HCT116 (cell line): Measurements from ENCODE around the gene METTL6. TPM values are rescaled to one million over a fixed set of nuclear protein-coding genes. Genes with fewer than 3 reads are reported as not detected.

ENCODE experiments used
- ATAC-seq: fragments of 200-7000 bp; cut with Tn5 transposase; 2 replicates; pipeline ENCODE4 v1.9.1; 2020; ENCODE audit warnings: mild to moderate bottlenecking, moderate library complexity
- BruUV-seq: library from RNA; stranded (reverse); fragments of 400-500 nt; replicated peaks from 2 replicates; lab custom pipeline; 2021; lab: Mats Ljungman, UMichigan
- CTCF ChIA-PET: fragments of 300-600 bp; sonication (Branson Sonifier 250); formaldehyde crosslinking; loops from one replicate; lab custom pipeline; 2021; ENCODE audit warnings: antibody characterized with exemption; lab: Charles Lee
- POLR2A ChIA-PET: fragments of 300-600, 350-600 bp; sonication (Branson Sonifier 250); formaldehyde crosslinking; loops from one replicate; lab custom pipeline; 2021; ENCODE audit warnings: antibody characterized with exemption; lab: Charles Lee
- RAD21 ChIA-PET, 2 experiments: fragments of 300-600 bp; sonication (Branson Sonifier 250); formaldehyde crosslinking; loops; one replicate each; lab custom pipeline; 2023; ENCODE audit warnings: low total read pairs in 2 of 2; ENCODE audit not compliant: uncharacterized antibody in 2 of 2, unreplicated experiment in 2 of 2, low non-redundant PET in 1 of 2; lab: Charles Lee
- DNase-seq: peaks from one replicate; pipeline ENCODE4 v3.0.0-alpha.2; 2010; ENCODE audit warnings: low read depth, low spot score
- H2AFZ ChIP-seq: fragments of 200-600 bp; shearing (Covaris generic), sonication (generic); 2 replicates; pipeline ENCODE4 v1.6.1; 2017; ENCODE audit warnings: low read depth, mixed run types, mixed read lengths, antibody characterized with exemption, low read length; ENCODE audit not compliant: poor library complexity, severe bottlenecking
- H3K27ac ChIP-seq: 2 replicates; pipeline ENCODE4 v1.5.1; 2012; ENCODE audit warnings: low read depth, low read length
- H3K27me3 ChIP-seq: fragments of 200-600 bp; sonication (generic); 2 replicates; pipeline ENCODE4 v1.6.1; 2016; ENCODE audit warnings: mixed run types, low read length, mixed read lengths; ENCODE audit not compliant: insufficient read depth
- H3K36me3 ChIP-seq, 2 experiments: fragments of 200-500 bp in 1 of 2; fragments of 200-600 bp in 1 of 2; sonication (Bioruptor generic) in 1 of 2; sonication (generic) in 1 of 2; 2 replicates each; pipeline versions ENCODE4 v1.5.1 to v1.6.1; 2014 to 2016; ENCODE audit warnings: low read length in 2 of 2, inconsistent platforms in 1 of 2, mixed read lengths in 1 of 2, mixed run types in 1 of 2; ENCODE audit not compliant: insufficient read depth in 2 of 2, control insufficient read depth in 1 of 2
- H3K4me1 ChIP-seq, 2 experiments: fragments of 200-600 bp in 1 of 2; sonication (generic) in 1 of 2; 2 replicates each; pipeline versions ENCODE4 v1.5.1 to v1.6.1; 2012 to 2017; ENCODE audit warnings: low read length in 2 of 2, inconsistent platforms in 1 of 2, mild to moderate bottlenecking in 1 of 2, mixed read lengths in 1 of 2, mixed run types in 1 of 2, moderate library complexity in 1 of 2; ENCODE audit not compliant: insufficient read depth in 2 of 2, control insufficient read depth in 1 of 2
- H3K4me2 ChIP-seq: fragments of 200-600 bp; sonication (generic); 2 replicates; pipeline ENCODE4 v1.6.1; 2017; ENCODE audit warnings: mixed run types, low read length, mixed read lengths
- H3K4me3 ChIP-seq, 2 experiments: fragments of 200-600 bp in 1 of 2; sonication (generic) in 1 of 2; replicated peaks in 1 of 2; 2 replicates each; pipeline ENCODE4 v1.5.1; 2011 to 2016; ENCODE audit warnings: low read length in 2 of 2, control low read depth in 1 of 2, low read depth in 1 of 2, mild to moderate bottlenecking in 1 of 2, mixed read lengths in 1 of 2, mixed run types in 1 of 2
- H3K79me2 ChIP-seq: fragments of 200-600 bp; sonication (generic); 2 replicates; pipeline ENCODE4 v1.6.1; 2017; ENCODE audit warnings: mild to moderate bottlenecking, mixed run types, low read length, moderate library complexity, mixed read lengths; ENCODE audit not compliant: insufficient read depth
- H3K9ac ChIP-seq: fragments of 200-600 bp; sonication (generic); 2 replicates; pipeline ENCODE4 v1.6.1; 2016; ENCODE audit warnings: low read length, mixed read lengths
- H3K9me2 ChIP-seq: fragments of 200-600 bp; sonication (generic), shearing (Covaris generic); 2 replicates; pipeline ENCODE4 v1.6.1; 2017; ENCODE audit warnings: mixed run types, mild to moderate bottlenecking, moderate library complexity; ENCODE audit not compliant: insufficient read depth
- H3K9me3 ChIP-seq, 2 experiments: fragments of 200-500 bp in 1 of 2; fragments of 200-600 bp in 1 of 2; sonication (Bioruptor generic) in 1 of 2; sonication (generic) in 1 of 2; 2 replicates each; pipeline ENCODE4 v1.6.1; 2014 to 2017; ENCODE audit warnings: low read length in 2 of 2, mixed read lengths in 2 of 2, inconsistent platforms in 1 of 2, low read depth in 1 of 2, mild to moderate bottlenecking in 1 of 2, mixed run types in 1 of 2, moderate library complexity in 1 of 2; ENCODE audit not compliant: control insufficient read depth in 1 of 2, insufficient read depth in 1 of 2
- H4K20me1 ChIP-seq: fragments of 200-600 bp; sonication (generic), shearing (Covaris generic); 2 replicates; pipeline ENCODE4 v1.6.1; 2017; ENCODE audit warnings: mixed run types, mild to moderate bottlenecking, moderate library complexity; ENCODE audit not compliant: insufficient read depth
- ATF3 ChIP-seq: IDR thresholded peaks from 2 replicates; pipeline ENCODE4 v1.6.1; 2012
- CBX3 ChIP-seq: IDR thresholded peaks from 2 replicates; pipeline ENCODE4 v1.6.1; 2012; ENCODE audit warnings: low read depth
- CEBPB ChIP-seq: IDR thresholded peaks from 2 replicates; pipeline ENCODE4 v1.6.1; 2012; ENCODE audit warnings: low read depth
- EGR1 ChIP-seq: IDR thresholded peaks from 2 replicates; pipeline ENCODE4 v1.6.1; 2012; ENCODE audit warnings: low read depth
- EZH2 ChIP-seq: fragments of 200-600 bp; sonication (generic); IDR thresholded peaks from 2 replicates; pipeline ENCODE4 v1.6.1; 2017; ENCODE audit warnings: antibody characterized with exemption, mixed run types
- MAX ChIP-seq: IDR thresholded peaks from 2 replicates; pipeline ENCODE4 v1.6.1; 2012
- POLR2A ChIP-seq: IDR thresholded peaks from 2 replicates; pipeline ENCODE4 v1.7.0; 2011; ENCODE audit warnings: borderline replicate concordance; ENCODE audit not compliant: insufficient read depth, insufficient read length; ENCODE audit errors: extremely low read depth
- POLR2AphosphoS5 ChIP-seq: IDR thresholded peaks from 2 replicates; pipeline ENCODE4 v1.6.1; 2011; ENCODE audit warnings: mild to moderate bottlenecking, low read depth, low read length, moderate library complexity
- RAD21 ChIP-seq: IDR thresholded peaks from 2 replicates; pipeline ENCODE4 v1.6.1; 2012; ENCODE audit warnings: low read depth, mild to moderate bottlenecking
- SP1 ChIP-seq: IDR thresholded peaks from 2 replicates; pipeline ENCODE4 v1.6.1; 2012; ENCODE audit warnings: low read depth
- SRF ChIP-seq: IDR thresholded peaks from 2 replicates; pipeline ENCODE4 v1.6.1; 2012; ENCODE audit warnings: low read depth
- TCF7L2 ChIP-seq: IDR thresholded peaks from 2 replicates; pipeline ENCODE4 v1.7.0; 2011; ENCODE audit warnings: borderline replicate concordance, inconsistent platforms; ENCODE audit not compliant: insufficient read depth, insufficient read length; ENCODE audit errors: extremely low read depth
- ZBTB33 ChIP-seq: IDR thresholded peaks from 2 replicates; pipeline ENCODE4 v1.6.1; 2011; ENCODE audit warnings: mild to moderate bottlenecking, low read length, moderate library complexity; ENCODE audit not compliant: insufficient replicate concordance; ENCODE audit errors: extremely low read depth
- ZNF274 ChIP-seq: fragments of 200-500 bp; sonication (Bioruptor generic); IDR thresholded peaks from 2 replicates; pipeline ENCODE4 v1.6.1; 2014; ENCODE audit warnings: mild to moderate bottlenecking, low read depth, low read length, inconsistent platforms
- intact Hi-C: fragments of 100-400 bp; cut with micrococcal nuclease; formaldehyde crosslinking; loops from 2 replicates; pipeline ENCODE4 v1.10.0; 2022
- total RNA-seq: library from RNA; stranded (reverse); gene quantifications from one replicate; pipeline ENCODE4 v1.2.1, GENCODE V29; 2021; ENCODE audit not compliant: unreplicated experiment

Gene METTL6
- total RNA-seq, 1 experiment from 2014 or later, result 14.7 TPM

GRCh38 chr3:15475161-15475560 is 47.8 kb upstream of the METTL6 start:
- H4K20me1 ChIP-seq, result no peaks in the 10 kb centered on the region
- DNase-seq (no peak), ATAC-seq (no peak)
- TF ChIP-seq CBX3, result no peak
- TF ChIP-seq TCF7L2, result no peak
- no peak for TF ChIP-seq SRF
- no peak for TF ChIP-seq POLR2AphosphoS5
- no peak for TF ChIP-seq RAD21
- TF ChIP-seq EGR1, result no peak
- TF ChIP-seq ZNF274, result no peak
- no peak for TF ChIP-seq CEBPB
- TF ChIP-seq SP1, result no peak
- no peak for TF ChIP-seq ZBTB33
- TF ChIP-seq MAX, result no peak
- no peak for TF ChIP-seq EZH2
- no peak for TF ChIP-seq POLR2A
- TF ChIP-seq ATF3, result no peak
- no peak overlapping the region for H3K4me2 ChIP-seq
- H3K4me3 ChIP-seq, result no peak overlapping the region
- H3K79me2 ChIP-seq, result no peaks in the 10 kb centered on the region
- H3K27ac ChIP-seq, result no peak overlapping the region
- no peak overlapping the region for H3K9ac ChIP-seq
- H3K9me3 ChIP-seq, result no peaks in the 10 kb centered on the region
- ChIA-PET CTCF (no interaction called here), POLR2A (no interaction called here), RAD21 (no interaction called here)
- H2AFZ ChIP-seq, result no peak overlapping the region
- H3K36me3 ChIP-seq, result no peaks in the 10 kb centered on the region
- no peaks in the 10 kb centered on the region for H3K4me1 ChIP-seq
- BruUV-seq, result no TSS peak
- no peaks in the 10 kb centered on the region for H3K9me2 ChIP-seq
- intact Hi-C loops, result no loop called here
- no peaks in the 10 kb centered on the region for H3K27me3 ChIP-seq
